ENCODE measurements around the gene RTKN2.

Gene RTKN2

DNA sequence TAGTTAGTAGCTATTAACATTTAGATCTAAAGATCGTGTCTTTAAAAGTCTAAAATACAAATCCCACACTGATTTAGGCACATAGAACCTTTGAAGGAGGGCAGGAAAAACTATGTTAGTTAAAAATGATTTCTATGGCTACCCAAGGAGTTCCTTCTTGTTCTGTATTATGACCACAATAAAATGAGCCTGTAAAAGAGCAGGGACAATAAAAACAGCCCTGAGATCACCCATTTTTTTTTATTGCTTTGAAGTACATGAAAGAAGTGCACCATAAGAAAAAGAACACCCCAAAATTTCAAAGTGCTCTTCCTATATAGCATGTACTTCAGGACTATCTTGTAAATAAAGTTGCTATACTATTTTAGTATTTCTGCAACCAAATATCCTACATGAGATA is 29.8 kb downstream of the RTKN2 start:
- no peak for DNase-seq (ENCODE audit: low read depth)
- H3K4me3 ChIP-seq (ENCODE audit: low read depth, low read length), result no peak overlapping the region
- TF ChIP-seq, protein P1, sequence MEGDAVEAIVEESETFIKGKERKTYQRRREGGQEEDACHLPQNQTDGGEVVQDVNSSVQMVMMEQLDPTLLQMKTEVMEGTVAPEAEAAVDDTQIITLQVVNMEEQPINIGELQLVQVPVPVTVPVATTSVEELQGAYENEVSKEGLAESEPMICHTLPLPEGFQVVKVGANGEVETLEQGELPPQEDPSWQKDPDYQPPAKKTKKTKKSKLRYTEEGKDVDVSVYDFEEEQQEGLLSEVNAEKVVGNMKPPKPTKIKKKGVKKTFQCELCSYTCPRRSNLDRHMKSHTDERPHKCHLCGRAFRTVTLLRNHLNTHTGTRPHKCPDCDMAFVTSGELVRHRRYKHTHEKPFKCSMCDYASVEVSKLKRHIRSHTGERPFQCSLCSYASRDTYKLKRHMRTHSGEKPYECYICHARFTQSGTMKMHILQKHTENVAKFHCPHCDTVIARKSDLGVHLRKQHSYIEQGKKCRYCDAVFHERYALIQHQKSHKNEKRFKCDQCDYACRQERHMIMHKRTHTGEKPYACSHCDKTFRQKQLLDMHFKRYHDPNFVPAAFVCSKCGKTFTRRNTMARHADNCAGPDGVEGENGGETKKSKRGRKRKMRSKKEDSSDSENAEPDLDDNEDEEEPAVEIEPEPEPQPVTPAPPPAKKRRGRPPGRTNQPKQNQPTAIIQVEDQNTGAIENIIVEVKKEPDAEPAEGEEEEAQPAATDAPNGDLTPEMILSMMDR (IDR thresholded peaks at IDR 0.05; ENCODE audit: control insufficient read depth, extremely low read depth, insufficient read depth), result no peak

DNA sequence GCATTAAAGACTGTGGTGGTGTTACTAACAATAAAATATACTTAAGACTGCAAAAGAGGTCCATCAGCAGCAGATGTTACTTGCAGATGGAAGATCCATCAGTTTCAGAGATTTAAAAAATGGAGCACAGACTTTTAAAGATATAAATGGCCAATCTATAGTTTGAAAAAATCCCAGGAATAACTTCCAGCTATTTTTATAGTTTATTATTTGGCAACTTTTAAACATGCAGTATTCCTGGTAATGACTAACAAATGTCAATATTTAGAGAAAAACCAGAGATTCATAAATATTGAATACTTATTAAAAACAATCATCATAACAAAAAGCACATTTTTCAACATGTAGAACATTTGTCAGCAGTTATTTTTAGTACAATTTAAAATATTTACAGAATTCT is 30.7 kb downstream of the RTKN2 start:
- TF ChIP-seq, protein P1 (IDR thresholded peaks at IDR 0.05; ENCODE audit: control insufficient read depth, extremely low read depth, insufficient read depth), result no peak
- DNase-seq (ENCODE audit: low read depth), result no peak
- no peak overlapping the region for H3K4me3 ChIP-seq (ENCODE audit: low read depth, low read length)

DNA sequence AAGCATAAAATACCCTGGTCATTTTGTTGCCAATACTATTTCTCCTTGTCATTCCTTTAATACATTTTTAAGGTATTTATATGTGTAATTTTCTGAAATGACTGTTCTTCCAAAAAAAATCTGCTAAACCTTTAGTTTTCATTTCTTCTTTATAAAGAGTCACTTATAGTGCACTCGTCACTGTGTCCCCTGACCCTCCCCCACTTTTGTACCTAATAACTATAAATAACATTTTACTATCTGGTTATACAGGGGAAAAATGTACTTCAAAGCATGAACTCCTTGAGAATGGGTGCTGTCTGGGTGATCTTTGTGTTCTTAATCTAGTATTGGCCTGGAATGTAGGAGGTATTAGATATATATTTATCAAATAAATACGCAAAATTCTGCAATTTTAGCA is 31.1 kb downstream of the RTKN2 start:
- TF ChIP-seq, protein P1 (IDR thresholded peaks at IDR 0.05; ENCODE audit: control insufficient read depth, extremely low read depth, insufficient read depth), result no peak
- no peak overlapping the region for H3K4me3 ChIP-seq (ENCODE audit: low read depth, low read length)
- DNase-seq (ENCODE audit: low read depth), result no peak

DNA sequence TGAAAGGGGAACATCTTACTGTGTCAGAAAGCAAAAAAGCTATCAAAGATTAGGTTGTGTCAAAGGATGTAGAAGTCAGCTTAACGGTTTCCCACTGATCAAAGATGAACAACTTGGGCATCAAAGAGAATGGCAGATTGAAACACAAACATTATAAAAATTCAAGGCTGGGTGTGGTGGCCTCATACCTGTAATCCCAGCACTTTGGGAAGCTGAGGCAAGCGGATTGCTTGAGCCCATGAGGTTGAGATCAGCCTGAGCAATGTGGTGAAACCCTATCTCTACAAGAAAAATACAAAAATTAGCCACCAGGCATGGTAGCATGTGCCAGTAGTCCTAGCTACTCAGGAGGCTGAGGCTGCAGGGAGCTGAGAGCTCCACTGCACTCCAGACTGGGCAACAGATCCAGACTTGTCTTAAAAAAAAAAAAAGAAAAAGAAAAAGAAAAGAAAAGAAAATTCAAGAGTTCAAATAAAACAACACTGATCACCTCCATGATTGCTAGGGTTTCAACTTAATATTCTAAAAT is 34.5 kb downstream of the RTKN2 start:
- H3K4me3 ChIP-seq (ENCODE audit: low read depth, low read length), result no peak overlapping the region
- TF ChIP-seq, protein P1 (IDR thresholded peaks at IDR 0.05; ENCODE audit: control insufficient read depth, extremely low read depth, insufficient read depth), result no peak
- DNase-seq (ENCODE audit: low read depth), result no peak

DNA sequence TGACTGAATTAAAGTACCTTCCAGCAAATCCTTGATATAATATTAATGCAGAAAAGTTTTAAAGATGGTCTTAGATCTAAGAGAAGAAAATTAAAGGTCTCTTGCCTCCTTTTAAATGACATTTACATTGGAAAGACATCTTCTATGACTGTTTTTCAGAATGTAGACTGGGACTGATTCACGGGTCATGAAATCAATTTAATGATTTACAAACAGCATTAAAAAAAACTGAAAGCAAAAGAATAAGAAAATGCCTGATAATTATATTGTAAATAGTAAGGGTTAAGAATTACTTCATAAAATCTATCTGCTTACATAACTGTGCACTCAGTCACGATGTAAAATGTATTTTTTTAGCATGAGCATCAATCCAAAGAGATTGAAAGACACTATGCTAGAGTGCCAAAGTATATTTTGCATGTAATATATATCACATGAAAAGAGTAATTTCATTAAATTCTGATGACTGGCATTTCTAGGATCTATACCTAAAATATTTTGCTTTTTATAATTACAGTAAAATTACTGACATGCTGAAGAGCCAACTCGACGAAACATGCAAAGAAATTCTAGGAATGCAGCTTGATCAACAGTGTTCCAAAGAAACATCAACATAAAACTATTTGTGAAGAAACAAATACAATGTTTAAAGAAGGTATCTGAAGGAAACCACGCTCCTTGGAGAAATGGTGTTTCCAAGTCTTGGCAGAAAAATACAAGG is 35.1 kb downstream of the RTKN2 start:
- TF ChIP-seq, protein P1 (IDR thresholded peaks at IDR 0.05; ENCODE audit: control insufficient read depth, extremely low read depth, insufficient read depth), result no peak
- no peak overlapping the region for H3K4me3 ChIP-seq (ENCODE audit: low read depth, low read length)

DNA sequence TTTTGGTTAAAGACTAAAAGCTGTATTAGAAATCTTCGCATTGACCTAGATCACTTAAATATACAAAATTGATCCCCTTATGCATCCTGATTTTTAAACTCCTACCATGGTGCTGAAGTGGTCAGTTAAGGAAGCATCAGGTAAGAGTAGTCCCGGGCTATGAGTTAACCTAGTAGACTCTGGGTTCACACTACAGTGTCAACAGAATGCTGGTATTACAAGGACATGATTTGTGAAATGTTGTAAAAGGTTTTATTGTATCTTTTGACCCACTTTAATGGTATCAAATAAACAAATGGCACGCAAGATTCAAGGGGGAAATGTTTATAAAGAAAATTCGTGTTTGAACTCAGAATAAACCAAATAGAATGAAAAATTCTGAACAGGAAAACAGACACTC is 36.8 kb downstream of the RTKN2 start:
- H3K4me3 ChIP-seq (ENCODE audit: low read depth, low read length), result no peak overlapping the region
- TF ChIP-seq, protein P1 (IDR thresholded peaks at IDR 0.05; ENCODE audit: control insufficient read depth, extremely low read depth, insufficient read depth), result no peak
- no peak for DNase-seq (ENCODE audit: low read depth)

More for the DNA sequence above, 35.1 kb downstream of the RTKN2 start:
- DNase-seq (ENCODE audit: low read depth), result no peak

DNA sequence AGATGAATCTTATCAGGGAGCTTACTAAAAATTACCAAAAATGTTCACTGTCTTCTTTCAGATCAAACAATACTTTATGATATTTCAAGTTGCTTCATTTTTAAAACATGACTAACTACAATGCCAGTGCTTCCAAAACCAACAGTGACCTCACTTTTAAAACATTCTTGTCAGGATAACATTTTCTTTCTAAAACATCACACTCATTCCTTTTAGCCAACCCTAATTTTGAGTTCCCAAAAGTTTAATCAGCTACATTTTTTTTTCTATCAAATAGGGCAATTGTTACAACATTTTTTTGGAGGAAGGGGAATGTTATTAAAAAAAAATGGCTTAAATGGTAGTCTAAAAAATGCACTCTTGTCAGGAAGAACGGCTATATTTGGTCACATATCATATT is 37.3 kb downstream of the RTKN2 start:
- TF ChIP-seq, protein P1 (IDR thresholded peaks at IDR 0.05; ENCODE audit: control insufficient read depth, extremely low read depth, insufficient read depth), result no peak
- no peak overlapping the region for H3K4me3 ChIP-seq (ENCODE audit: low read depth, low read length)
- no peak for DNase-seq (ENCODE audit: low read depth)
